Tongue (tissue), 2 donors: ENCODE data around the gene GXYLT1. TPM values are rescaled to one million over a fixed set of nuclear protein-coding genes. Genes with fewer than 3 reads are reported as not detected.
A peak's percentile ranks its signal among the peaks of the same experiment; 100 is the strongest.
"Not testable (repeated sequence)": the region's sequence is repeated elsewhere in the genome, so short reads cannot be mapped to it uniquely, and the experiment has no call there.

Experiments
- DNase-seq: peaks from one replicate; pipeline ENCODE4 v3.0.0-alpha.2; 2015
- total RNA-seq: library from RNA; depleted of rRNA; stranded (reverse); fragments of >200 nt; gene quantifications from one replicate; pipeline ENCODE4 v1.2.3, GENCODE V29; 2014

GXYLT1 gene
- 20.2 TPM for total RNA-seq

GRCh38 chr12:42144408-42145196 lies at the start of gene GXYLT1:
Gene GXYLT1, minus strand, starts transcription at chr12:42144874. Its CDS starts 228 bp downstream, at chr12:42144646.
- DNase-seq = peak; percentile 95

- no peak for DNase-seq
Measured at GRCh38 chr12:42192686-42193085, 48.0 kb upstream of the GXYLT1 start.

- no peak for DNase-seq
Measured at GRCh38 chr12:42192258-42192657, 47.6 kb upstream of the GXYLT1 start.

GRCh38 chr12:42190376-42190775 lies 45.7 kb upstream of the GXYLT1 start:
- DNase-seq = no peak

GRCh38 chr12:42188275-42188674 lies 43.6 kb upstream of the GXYLT1 start:
- DNase-seq = not testable (repeated sequence)

GRCh38 chr12:42187799-42188198 lies 43.1 kb upstream of the GXYLT1 start:
- DNase-seq = no peak

GRCh38 chr12:42186793-42187192 lies 42.1 kb upstream of the GXYLT1 start:
- no peak for DNase-seq

- no peak for DNase-seq
Measured at GRCh38 chr12:42182394-42182793, 37.7 kb upstream of the GXYLT1 start.

GRCh38 chr12:42180990-42181596 lies 36.4 kb upstream of the GXYLT1 start:
- no peak for DNase-seq

- no peak for DNase-seq
Measured at GRCh38 chr12:42178101-42178500, 33.4 kb upstream of the GXYLT1 start.

GRCh38 chr12:42174978-42175377 lies 30.3 kb upstream of the GXYLT1 start:
- DNase-seq = no peak

GRCh38 chr12:42173961-42174521 lies 29.4 kb upstream of the GXYLT1 start:
- no peak for DNase-seq

- DNase-seq = no peak
Measured at GRCh38 chr12:42172441-42173210, 28.0 kb upstream of the GXYLT1 start.

- DNase-seq = no peak
Measured at GRCh38 chr12:42167711-42168110, 23.0 kb upstream of the GXYLT1 start.

- no peak for DNase-seq
Measured at GRCh38 chr12:42166501-42166900, 21.8 kb upstream of the GXYLT1 start.

GRCh38 chr12:42163913-42164312 lies 19.2 kb upstream of the GXYLT1 start:
- no peak for DNase-seq

- DNase-seq = no peak
Measured at GRCh38 chr12:42162965-42163364, 18.3 kb upstream of the GXYLT1 start.

GRCh38 chr12:42162193-42162592 lies 17.5 kb upstream of the GXYLT1 start:
- DNase-seq = no peak

GRCh38 chr12:42161529-42161928 lies 16.9 kb upstream of the GXYLT1 start:
- no peak for DNase-seq

- DNase-seq = no peak
Measured at GRCh38 chr12:42156232-42156631, 11.6 kb upstream of the GXYLT1 start.

- DNase-seq = peak; percentile 5
Measured at GRCh38 chr12:42145552-42146215, 1.0 kb upstream of the GXYLT1 start.

GRCh38 chr12:42145197-42145549 lies 499 bp upstream of the GXYLT1 start:
- DNase-seq = no peak

- DNase-seq = no peak
Measured at GRCh38 chr12:42144158-42144407, 591 bp downstream of the GXYLT1 start.
